Lower lobe of right lung (tissue), 2 donors: Measurements from ENCODE around the gene PRKCG. TPM values are rescaled to one million over a fixed set of nuclear protein-coding genes. Genes with fewer than 3 reads are reported as not detected.

Experiments used
- ATAC-seq, 2 donors: fragments of 200-7000 bp; cut with Tn5 transposase; one replicate each; pipeline ENCODE4 v1.9.1; 2020 to 2022; ENCODE audit warnings: mild to moderate bottlenecking in 2 of 2, moderate library complexity in 2 of 2
- DNase-seq: peaks from one replicate; pipeline ENCODE4 v3.0.0-alpha.2; 2020
- H3K27ac ChIP-seq: fragments of 200-600 bp; one replicate; pipeline ENCODE4 v1.8.0; 2022
- H3K27me3 ChIP-seq: fragments of 200-600 bp; one replicate; pipeline ENCODE4 v1.8.0; 2022; ENCODE audit warnings: low read depth
- H3K36me3 ChIP-seq: fragments of 200-600 bp; one replicate; pipeline ENCODE4 v1.8.0; 2022; ENCODE audit warnings: mild to moderate bottlenecking
- H3K4me1 ChIP-seq: fragments of 200-600 bp; one replicate; pipeline ENCODE4 v1.8.0; 2022
- H3K4me3 ChIP-seq: fragments of 200-600 bp; one replicate; pipeline ENCODE4 v1.8.0; 2022; ENCODE audit warnings: mild to moderate bottlenecking
- H3K9me3 ChIP-seq: fragments of 200-600 bp; one replicate; pipeline ENCODE4 v1.8.0; 2022
- CTCF ChIP-seq: fragments of 200-600 bp; IDR thresholded peaks from one replicate; pipeline ENCODE4 v1.8.0; 2022; ENCODE audit warnings: antibody characterized with exemption, mild to moderate bottlenecking
- intact Hi-C: fragments of 100-400 bp; cut with DNase I; formaldehyde crosslinking; loops from one replicate; pipeline ENCODE4 v1.11.0; 2022
- total RNA-seq: library from RNA; stranded (reverse); fragmentation: NEBNext Ultra II Directional; extraction: Animal tissue kit (Norgen Biotek cat#: 25700); gene quantifications from one replicate; pipeline ENCODE4 v1.2.1, GENCODE V29; 2021
- donor health status: DM: no; HTN: yes; CAD: no; lungs with severe emphysema.

PRKCG gene
- total RNA-seq, 1 donor from 2014 or later: not detected

GRCh38 chr19:53880711-53881481, 1.1 kb upstream of the PRKCG start:
- ATAC-seq: no peak
- Histone ChIP-seq H3K27ac (no peak overlapping the region), H3K27me3 (peaks cover 42% of the 10 kb centered on the region), H3K4me3 (no peak overlapping the region), H3K4me1 (peaks cover 23% of the 10 kb centered on the region), H3K9me3 (no peaks in the 10 kb centered on the region), H3K36me3 (peaks cover 3% of the 10 kb centered on the region)
- TF ChIP-seq CTCF: no peak
- no peak for DNase-seq
- intact Hi-C loops: no loop called here

- no peaks in the 10 kb centered on the region for H3K36me3 ChIP-seq
- intact Hi-C loops: no loop called here
- TF ChIP-seq CTCF: no peak
- peak overlapping the region; percentile 45 for H3K4me3 ChIP-seq
- no peak for DNase-seq
- H3K9me3 ChIP-seq: no peaks in the 10 kb centered on the region
- no peak overlapping the region for H3K27ac ChIP-seq
- no peak for ATAC-seq
- peaks cover 47% of the 10 kb centered on the region for H3K27me3 ChIP-seq
- H3K4me1 ChIP-seq: peaks cover 23% of the 10 kb centered on the region
These were observed 524 bp downstream of the PRKCG start for GRCh38 chr19:53882391-53883050.

- Histone ChIP-seq H3K9me3 (no peaks in the 10 kb centered on the region), H3K36me3 (no peaks in the 10 kb centered on the region), H3K4me3 (no peak overlapping the region), H3K27ac (no peak overlapping the region), H3K27me3 (peaks cover 47% of the 10 kb centered on the region), H3K4me1 (peaks cover 23% of the 10 kb centered on the region)
- no peak for TF ChIP-seq CTCF
- intact Hi-C loops: no loop called here
- DNase-seq (no peak), ATAC-seq (no peak)
These were observed 1.2 kb downstream of the PRKCG start for GRCh38 chr19:53883231-53883661.

GRCh38 chr19:53883741-53884140, 1.7 kb downstream of the PRKCG start:
- ATAC-seq: no peak
- peaks cover 47% of the 10 kb centered on the region for H3K27me3 ChIP-seq

GRCh38 chr19:53884256-53884655, 2.3 kb downstream of the PRKCG start:
- no peak for DNase-seq
- intact Hi-C loops: no loop called here
- no peak for ATAC-seq
- H3K4me3 ChIP-seq: no peak overlapping the region
- H3K36me3 ChIP-seq: no peaks in the 10 kb centered on the region
- H3K9me3 ChIP-seq: no peaks in the 10 kb centered on the region
- no peak for TF ChIP-seq CTCF
- H3K27me3 ChIP-seq: peaks cover 47% of the 10 kb centered on the region
- no peak overlapping the region for H3K27ac ChIP-seq
- peaks cover 19% of the 10 kb centered on the region for H3K4me1 ChIP-seq

More at GRCh38 chr19:53883741-53884140, 1.7 kb downstream of the PRKCG start:
- H3K36me3 ChIP-seq: no peaks in the 10 kb centered on the region
- H3K4me1 ChIP-seq: peaks cover 22% of the 10 kb centered on the region
- H3K9me3 ChIP-seq: no peaks in the 10 kb centered on the region
- no peak for TF ChIP-seq CTCF
- no peak overlapping the region for H3K4me3 ChIP-seq
- intact Hi-C loops: no loop called here
- no peak for DNase-seq
- no peak overlapping the region for H3K27ac ChIP-seq
